ENCODE data around the gene LFNG. TPM values are rescaled to one million over a fixed set of nuclear protein-coding genes. Genes with fewer than 3 reads are reported as not detected.
A peak's percentile ranks its signal among the peaks of the same experiment; 100 is the strongest.

Gene LFNG
- total RNA-seq, 6 experiments from 2014 or later = 1.0 to 4.3 (median 1.7) TPM

GRCh38 chr7:2477447-2478398 lies 41.9 kb upstream of the LFNG start:
- peak; percentile 82 to 89 (median 84) for ATAC-seq
- intact Hi-C loops (cut with DNase I) = loop anchor here (10.0 kb wide), 1 partner anchor 207 kb away; the partner anchor contains the start of gene AMZ1 (in 2 of the 2)
- TF ChIP-seq CTCF (IDR thresholded peaks at IDR 0.05) (peak; percentile 60 to 81 (median 73)), POLR2A (IDR thresholded peaks at IDR 0.05) (no peak)
- no peaks in the 10 kb centered on the region for H3K27me3 ChIP-seq
- peak in 2 of 3 donors; percentile 66 to 75 for DNase-seq
- peaks cover 0 to 15% (median 3%) of the 10 kb centered on the region in 4 donors for H3K4me1 ChIP-seq
- 37% methylated on average over 12 of the region's 34 CpGs for WGBS (ENCODE audit: insufficient coverage, low coverage, low lambda C conversion rate, missing lambda C conversion rate)
- H3K36me3 ChIP-seq = no peaks in the 10 kb centered on the region
- no peak overlapping the region for H3K4me3 ChIP-seq
- no peak overlapping the region for H3K27ac ChIP-seq
- no peaks in the 10 kb centered on the region for H3K9me3 ChIP-seq

- no peak overlapping the region for H3K4me3 ChIP-seq
- H3K36me3 ChIP-seq = no peaks in the 10 kb centered on the region
- intact Hi-C loops (cut with DNase I) = loop anchor here (10.0 kb wide), 1 partner anchor 206 kb away; the partner anchor contains the start of gene AMZ1 (in 2 of the 2)
- no peak for TF ChIP-seq POLR2A (IDR thresholded peaks at IDR 0.05)
- no peak for TF ChIP-seq CTCF (IDR thresholded peaks at IDR 0.05)
- 6% methylated on average over 3 of the region's 11 CpGs for WGBS (ENCODE audit: insufficient coverage, low coverage, low lambda C conversion rate, missing lambda C conversion rate)
- ATAC-seq (peak; percentile 61 to 80 (median 76)), DNase-seq (peak; percentile 55 to 76 (median 72))
- H3K27ac ChIP-seq = no peak overlapping the region
- H3K9me3 ChIP-seq = no peaks in the 10 kb centered on the region
- peaks cover 0 to 15% (median 3%) of the 10 kb centered on the region in 4 donors for H3K4me1 ChIP-seq
- H3K27me3 ChIP-seq = no peaks in the 10 kb centered on the region
Measured at GRCh38 chr7:2478399-2478785, 41.2 kb upstream of the LFNG start.

- no peaks in the 10 kb centered on the region for H3K9me3 ChIP-seq
- no peaks in the 10 kb centered on the region for H3K36me3 ChIP-seq
- TF ChIP-seq CTCF (IDR thresholded peaks at IDR 0.05) (no peak), POLR2A (IDR thresholded peaks at IDR 0.05) (no peak)
- WGBS (ENCODE audit: insufficient coverage, low coverage, low lambda C conversion rate, missing lambda C conversion rate) = 56% methylated on average over 10 of the region's 19 CpGs
- peaks cover 0 to 15% (median 3%) of the 10 kb centered on the region in 4 donors for H3K4me1 ChIP-seq
- DNase-seq (peak in 1 of 3 donors; percentile 57), ATAC-seq (peak; percentile 5 to 36 (median 14))
- H3K27ac ChIP-seq = no peak overlapping the region
- H3K27me3 ChIP-seq = no peaks in the 10 kb centered on the region
- intact Hi-C loops (cut with DNase I) = loop anchor here (10.0 kb wide), 1 partner anchor 206 kb away; the partner anchor contains the start of gene AMZ1 (in 2 of the 2)
- H3K4me3 ChIP-seq = no peak overlapping the region
Measured at GRCh38 chr7:2478800-2479199, 40.8 kb upstream of the LFNG start.

- H3K4me3 ChIP-seq = no peak overlapping the region
- H3K27ac ChIP-seq = no peak overlapping the region
- intact Hi-C loops (cut with DNase I) = loop anchor here (10.0 kb wide), 1 partner anchor 205 kb away; the partner anchor contains the start of gene AMZ1 (in 2 of the 2)
- 17% methylated on average over 5 of the region's 16 CpGs for WGBS (ENCODE audit: insufficient coverage, low coverage, low lambda C conversion rate, missing lambda C conversion rate)
- ATAC-seq (no peak), DNase-seq (peak in 1 of 3 donors; percentile 52)
- H3K27me3 ChIP-seq = no peaks in the 10 kb centered on the region
- no peaks in the 10 kb centered on the region for H3K9me3 ChIP-seq
- peaks cover 0 to 15% (median 3%) of the 10 kb centered on the region in 4 donors for H3K4me1 ChIP-seq
- TF ChIP-seq POLR2A (IDR thresholded peaks at IDR 0.05) (no peak), CTCF (IDR thresholded peaks at IDR 0.05) (no peak)
- H3K36me3 ChIP-seq = no peaks in the 10 kb centered on the region
Measured at GRCh38 chr7:2479276-2480069, 40.1 kb upstream of the LFNG start.
